Astrocyte (in vitro differentiated cells and primary cell): ENCODE data around the gene LIN9.

Experiments
- CTCF ChIP-seq: IDR thresholded peaks from 2 replicates; pipeline ENCODE4 v1.5.1; 2011; ENCODE audit warnings: low read depth, mild to moderate bottlenecking, inconsistent platforms, low read length, moderate library complexity; ENCODE audit not compliant: insufficient read depth
- EZH2 ChIP-seq: IDR thresholded peaks from 2 replicates; pipeline ENCODE4 v1.6.1; 2012; ENCODE audit warnings: mild to moderate bottlenecking, low read length, inconsistent platforms; ENCODE audit not compliant: insufficient read depth

DNA sequence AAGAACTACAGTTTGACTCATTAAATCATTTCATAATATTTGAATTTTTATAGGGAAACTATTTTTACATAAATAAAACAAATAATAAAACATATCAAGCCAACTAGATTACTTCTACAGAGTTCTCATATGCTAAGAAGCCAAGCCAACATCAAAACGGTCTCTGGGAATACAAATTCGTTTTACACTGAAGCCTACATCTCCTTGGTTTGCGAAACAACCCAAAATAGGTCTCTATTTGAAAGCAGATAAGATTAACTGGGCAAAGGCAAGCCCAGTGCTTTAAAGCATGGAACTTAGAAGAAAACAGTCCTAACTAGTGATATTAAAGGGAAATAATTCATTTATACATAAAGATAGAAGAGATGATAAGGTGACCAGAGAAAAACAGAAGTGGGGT, 60.2 kb downstream of the LIN9 start:
- TF ChIP-seq CTCF (no peak), EZH2 (no peak)
